Right renal pelvis (tissue), 4 donors: ENCODE results near the gene RAD51B. TPM values are rescaled to one million over a fixed set of nuclear protein-coding genes. Genes with fewer than 3 reads are reported as not detected.

Experiments used
- DNase-seq, 4 donors: peaks; one replicate each; pipeline ENCODE4 v3.0.0-alpha.2; 2013; ENCODE audit warnings: low read depth in 4 of 4, low spot score in 3 of 4, missing footprints in 1 of 4
- polyA plus RNA-seq, 4 donors: library from polyadenylated mRNA; unstranded; fragments of 120-200 nt; gene quantifications; one replicate each; pipeline ENCODE4 v1.2.1, GENCODE V29; 2013; ENCODE audit not compliant: insufficient read length in 4 of 4

RAD51B gene
- polyA plus RNA-seq, 4 donors = 10.7 to 11.6 (median 11.3) TPM

DNA sequence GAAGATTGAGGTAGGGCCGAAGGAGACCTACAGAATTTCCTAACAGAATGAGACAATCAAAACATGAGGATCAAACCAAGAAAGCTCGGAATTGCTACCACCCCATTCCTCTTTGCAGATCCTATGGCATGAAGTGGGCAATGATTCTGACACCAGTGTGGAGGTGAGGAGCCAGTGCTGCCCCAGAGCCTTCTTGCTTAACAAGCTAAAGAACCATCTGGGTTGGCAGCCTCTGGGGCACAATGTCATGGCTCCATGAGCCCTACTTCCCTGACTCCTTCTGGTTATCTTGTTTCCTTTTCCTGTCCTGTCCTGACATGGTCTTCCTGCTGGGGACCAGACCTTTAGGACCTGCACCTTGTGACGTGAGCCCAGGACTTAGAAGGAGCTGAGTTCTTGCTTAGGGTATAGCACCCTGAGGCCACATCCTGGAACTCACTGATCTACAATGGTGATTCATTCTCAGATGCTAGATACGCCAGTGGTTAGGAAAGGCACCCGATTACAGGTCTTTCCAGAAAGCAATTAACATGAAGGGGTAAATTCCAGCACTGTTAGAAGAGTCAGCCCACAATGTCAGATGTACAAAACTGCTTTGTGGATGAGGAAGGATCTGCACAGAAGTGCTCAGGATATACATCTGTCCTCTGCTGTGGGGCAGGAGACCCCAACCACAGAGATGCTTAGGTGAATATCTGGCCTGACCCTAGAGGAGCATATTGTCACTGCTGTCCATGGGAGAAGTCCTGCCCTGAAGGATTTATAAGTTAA, 649.0 kb downstream of the RAD51B start:
- DNase-seq = no peak

DNA sequence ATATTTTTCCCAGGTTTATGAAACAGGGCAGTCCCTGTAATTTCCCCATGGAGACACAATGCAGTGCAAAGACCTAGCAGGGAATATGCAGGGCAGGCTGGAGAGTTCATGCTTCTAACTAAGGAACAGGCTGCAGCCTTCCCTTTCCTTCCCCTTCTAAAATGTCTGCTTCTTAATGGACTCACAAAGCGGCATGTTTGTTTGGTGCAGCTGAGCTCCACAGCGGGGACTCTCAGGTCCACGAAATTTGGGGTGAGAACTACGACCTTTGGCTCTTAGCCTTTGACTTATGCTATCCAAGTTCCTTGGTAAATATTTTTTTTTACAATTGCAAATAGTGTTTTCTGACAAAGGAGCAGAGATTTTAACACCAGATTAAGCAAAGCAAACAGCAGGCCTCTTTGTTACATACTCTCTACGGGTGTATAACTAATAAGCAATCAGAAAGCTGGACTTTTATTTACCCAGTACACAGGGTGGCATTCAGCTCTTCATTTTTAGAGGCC, 649.7 kb downstream of the RAD51B start:
- no peak for DNase-seq

DNA sequence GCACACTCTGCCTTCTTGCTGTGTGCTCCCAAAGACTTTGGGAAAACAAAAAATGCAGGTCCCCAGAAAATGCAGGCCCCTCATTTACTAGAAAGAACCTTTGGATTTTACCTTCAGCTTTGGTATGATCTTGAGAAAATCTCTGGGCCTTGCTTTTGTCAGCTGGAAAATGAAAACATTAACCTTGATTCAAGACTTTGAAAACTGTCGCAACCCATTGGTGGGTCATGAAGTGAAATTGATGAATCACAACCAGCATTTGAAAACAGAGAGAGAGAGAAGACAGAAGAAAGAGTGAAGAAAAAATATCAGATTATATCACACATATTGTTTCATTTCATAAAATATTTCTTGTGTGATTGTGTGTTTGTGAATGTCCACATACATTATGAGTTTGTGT, 650.8 kb downstream of the RAD51B start:
- no peak for DNase-seq

DNA sequence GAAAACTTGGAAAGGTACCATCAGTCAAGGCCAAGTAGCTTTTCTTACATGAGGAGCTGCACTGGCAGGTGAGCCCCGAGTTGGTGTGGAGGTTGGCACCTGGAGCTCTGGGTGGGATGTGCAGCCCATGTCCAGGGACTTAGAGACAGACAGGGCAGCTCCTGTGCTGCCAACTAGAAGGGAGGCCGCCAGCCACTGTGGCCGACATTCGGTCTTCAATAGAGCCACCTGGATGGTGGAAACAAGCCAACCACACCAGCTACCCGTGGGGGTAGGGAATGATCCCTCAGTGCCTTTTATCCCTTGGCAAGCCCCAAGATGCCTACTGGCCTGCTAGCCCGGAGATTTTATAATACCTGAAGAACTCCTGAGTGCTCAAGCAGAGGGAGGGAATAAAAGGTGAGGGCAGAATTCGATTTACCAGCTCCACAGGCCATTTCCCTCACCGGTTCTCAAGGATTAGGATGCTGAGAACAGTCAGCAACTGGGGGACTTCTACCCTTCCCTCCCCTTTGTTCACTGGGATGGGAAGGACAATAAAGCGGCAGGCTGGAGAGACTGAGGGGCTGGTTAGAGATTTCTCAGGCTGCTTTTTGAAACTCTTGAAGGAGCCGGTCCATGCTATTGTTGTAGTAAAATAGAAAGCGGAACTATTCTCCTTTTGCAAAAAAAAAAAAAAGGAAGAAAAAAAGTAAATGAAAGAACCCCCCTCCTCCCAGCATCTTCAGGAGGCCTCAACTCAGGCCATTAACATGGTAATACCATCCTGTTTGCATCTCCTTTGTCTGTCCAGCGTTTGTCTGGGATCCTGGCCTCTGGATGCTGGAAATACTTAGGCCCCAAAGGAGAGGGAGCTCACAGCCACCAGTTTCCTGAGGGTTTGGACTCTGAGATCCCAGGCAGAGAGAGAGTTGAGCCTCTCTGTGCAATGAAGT, 651.7 kb downstream of the RAD51B start:
- DNase-seq = no peak

DNA sequence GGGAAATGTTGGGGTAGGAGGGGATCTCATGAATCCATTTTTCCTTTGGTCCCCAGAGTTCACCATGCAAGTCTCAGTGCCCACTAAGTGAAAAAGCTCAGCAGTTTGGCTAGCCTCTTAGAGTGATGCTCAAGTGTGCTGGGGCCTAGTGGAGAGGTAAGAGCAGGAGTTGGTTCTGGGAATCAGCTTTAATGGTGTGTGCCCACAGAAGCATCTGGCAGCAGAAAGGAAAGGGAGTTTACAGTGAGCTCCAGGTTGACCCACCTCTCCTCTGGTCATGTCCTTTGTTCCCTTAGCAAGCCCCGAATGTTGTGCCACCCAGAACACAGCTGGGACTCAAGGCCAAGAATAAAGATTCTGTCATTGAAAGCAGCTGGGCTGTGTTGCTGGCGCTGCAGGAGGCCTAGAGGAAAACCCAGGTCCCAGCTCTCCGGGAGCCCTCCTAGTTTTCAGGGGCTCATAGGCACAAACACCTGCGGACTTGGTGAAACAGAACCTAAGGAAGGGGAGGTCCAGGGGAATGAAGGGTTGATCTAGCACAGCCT, 652.5 kb downstream of the RAD51B start:
- DNase-seq = no peak

DNA sequence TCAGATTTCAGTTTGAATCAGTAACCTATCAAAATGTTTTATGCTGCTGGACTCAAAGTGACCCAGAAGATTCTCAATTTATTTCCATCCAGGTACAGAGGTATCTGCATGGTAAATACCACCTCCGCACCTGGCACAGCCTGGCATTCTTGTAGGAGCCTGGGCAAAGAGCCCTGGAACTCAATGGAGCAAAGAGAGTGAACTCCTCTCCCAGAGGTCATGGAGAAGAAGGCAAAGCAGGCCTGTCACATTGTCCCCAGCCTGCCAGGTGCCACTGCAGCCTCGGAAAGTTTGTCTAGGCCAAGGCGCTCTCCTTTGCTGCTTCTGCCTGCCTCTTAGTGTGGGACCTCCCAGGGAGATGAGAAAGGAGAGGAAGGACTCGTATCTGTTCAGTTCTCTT, 653.5 kb downstream of the RAD51B start:
- no peak for DNase-seq

DNA sequence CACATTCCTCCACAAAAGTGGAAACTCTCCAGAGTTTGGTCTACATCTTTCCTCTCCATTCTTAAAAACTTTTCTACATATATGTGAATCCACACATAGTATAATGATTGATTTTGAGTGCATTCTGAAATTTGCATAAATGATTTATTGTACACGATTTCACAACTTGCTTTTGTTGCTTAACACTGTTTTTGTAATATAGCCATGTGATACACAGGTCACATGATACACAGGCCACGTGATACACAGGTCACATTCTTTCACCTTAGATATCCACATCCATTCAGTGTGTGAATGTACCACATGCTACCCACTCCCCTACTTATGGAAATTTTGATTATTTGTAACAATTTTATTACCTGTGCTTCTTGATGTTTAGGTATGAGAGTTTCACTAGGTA, 654.2 kb downstream of the RAD51B start:
- no peak for DNase-seq

DNA sequence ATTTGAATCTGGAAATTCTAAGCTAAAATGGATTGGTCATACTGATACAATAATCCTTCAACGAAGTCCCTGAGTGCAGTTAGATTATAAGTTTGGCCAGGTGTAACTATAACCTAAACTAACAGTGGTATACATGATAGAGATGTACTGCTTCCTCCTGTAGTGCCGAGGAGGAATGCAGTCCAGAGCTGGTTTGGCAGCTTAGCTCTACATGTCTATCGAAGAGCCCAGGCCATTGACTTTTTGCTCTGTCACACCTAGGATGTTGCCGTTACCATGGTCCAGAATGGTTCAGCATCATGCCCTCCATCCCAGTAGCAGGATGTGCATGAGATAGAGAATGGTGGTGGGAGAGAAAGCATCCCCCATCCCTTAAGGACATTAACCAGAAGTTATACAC, 655.2 kb downstream of the RAD51B start:
- no peak for DNase-seq

DNA sequence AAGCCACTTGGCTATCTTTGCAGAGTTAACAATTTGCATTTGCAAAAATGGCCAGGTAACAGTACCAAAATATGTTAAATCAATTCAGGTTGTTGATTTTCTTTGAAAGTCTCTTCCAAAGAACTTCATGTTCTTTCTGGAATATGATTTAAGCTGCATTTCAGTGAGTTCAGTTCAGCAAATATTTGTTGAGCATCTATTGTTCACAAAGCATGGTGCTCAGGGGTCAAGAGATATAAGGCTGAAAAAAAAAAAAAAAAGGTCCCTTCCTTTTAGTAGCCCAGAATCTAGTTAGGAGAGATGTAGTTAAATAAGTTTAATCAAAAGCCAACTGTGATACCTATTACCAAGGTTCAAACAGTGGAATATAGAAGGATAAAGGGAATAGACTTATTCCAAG, 656.2 kb downstream of the RAD51B start:
- no peak for DNase-seq

DNA sequence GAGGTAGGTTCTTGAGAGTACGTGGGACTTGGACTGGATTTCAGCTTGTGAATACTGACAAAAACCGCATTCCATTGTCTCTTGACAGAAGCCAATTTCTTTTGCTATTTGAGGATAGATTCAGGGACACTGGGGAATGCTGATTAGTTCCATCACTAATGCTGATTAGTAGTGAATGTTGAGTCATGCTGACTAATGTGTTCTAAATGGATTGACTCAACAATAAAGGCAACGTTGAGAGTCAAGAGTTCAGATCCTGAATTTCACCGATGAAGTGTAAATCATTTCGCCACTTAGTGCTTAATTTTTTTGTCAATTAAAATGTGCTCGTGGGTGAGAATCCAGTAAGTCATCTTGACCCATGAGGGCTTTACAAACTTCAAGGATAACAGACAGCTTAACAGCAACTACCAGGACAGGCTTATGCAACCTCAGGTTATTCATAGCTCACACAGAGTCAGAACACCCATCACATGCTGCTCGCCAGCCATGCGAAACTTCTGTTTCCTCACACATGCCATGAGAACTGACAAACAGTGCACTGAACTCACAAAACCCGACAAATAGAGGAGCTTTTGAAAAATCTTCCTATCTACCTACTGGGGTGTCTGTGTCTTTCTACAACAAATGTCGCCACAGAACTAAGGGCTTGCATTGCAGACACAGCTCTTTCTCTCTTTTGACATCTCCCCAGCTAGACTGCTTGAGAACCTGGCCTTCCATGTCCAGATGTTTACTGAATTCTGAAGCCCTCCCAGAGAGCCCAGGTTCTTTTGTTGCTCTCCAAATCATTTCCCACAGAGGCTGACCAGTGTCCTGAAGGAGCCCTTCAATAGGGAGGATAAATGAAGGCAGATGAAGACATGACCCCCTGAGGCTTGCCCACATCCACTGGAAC, 656.9 kb downstream of the RAD51B start:
- no peak for DNase-seq

DNA sequence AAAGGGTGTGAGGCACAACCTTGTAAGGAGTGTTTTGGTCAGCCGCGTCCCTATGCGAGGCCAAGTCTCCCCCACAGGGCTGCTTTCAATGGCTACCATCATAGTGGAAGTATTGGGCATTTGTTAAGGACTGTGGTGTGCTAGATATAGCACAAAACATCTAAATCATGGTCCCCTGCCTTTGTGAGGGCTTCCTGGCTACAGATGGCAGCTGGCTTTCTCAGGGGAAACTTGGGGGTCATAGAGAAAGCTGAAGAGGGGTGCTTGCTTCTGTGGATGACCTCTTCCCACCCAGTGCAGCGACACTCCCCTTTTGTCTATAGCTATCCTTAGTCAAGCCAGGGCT, 657.5 kb downstream of the RAD51B start:
- no peak for DNase-seq

DNA sequence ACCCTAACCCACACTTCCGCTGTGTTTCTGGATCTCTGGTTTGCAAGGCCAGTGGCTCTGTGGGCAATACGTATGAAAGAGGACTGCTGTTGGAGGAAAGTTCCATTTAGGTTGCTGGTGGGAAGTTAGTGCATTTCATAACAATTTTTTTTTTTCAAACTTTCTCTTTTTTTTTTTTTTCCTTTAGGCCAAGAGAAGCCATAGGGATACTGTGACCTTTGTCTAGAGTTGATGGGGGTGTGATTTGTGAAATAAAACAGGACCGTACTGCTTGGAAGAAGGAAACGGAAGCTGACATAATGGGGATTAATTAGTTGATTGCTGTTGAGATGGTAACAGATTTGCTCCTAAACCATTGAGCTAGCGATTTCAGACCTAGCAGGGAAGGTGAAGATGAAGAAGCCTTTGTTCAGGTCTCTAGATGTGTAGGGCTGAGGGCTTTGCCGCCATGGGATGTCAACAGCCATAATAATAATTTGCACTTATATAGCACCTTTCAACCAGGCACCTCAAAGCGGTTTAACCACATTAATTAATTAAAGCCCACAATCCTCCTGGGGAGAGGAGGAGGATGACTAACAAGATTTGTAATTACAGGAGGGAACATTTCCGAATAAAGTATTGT, 658.0 kb downstream of the RAD51B start:
- DNase-seq = no peak

DNA sequence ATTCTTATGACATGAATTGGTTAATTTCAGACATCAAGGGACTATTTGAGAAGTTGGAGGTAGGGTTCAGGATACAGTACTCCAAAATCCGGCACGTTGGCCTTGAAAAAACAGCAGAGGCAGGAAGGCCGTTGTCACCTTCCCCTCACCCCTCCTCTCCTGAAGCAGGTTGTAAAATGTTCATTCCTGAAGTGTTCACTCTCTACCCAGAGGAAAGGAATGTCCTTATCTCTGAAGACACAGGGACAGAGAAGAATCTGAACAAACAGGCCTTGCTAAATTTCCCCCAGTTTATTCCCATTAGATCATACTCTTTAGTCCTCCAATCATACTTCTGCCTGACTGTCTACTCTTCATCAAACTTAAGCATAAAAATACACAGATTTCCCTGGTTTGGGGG, 659.7 kb downstream of the RAD51B start:
- DNase-seq = no peak

DNA sequence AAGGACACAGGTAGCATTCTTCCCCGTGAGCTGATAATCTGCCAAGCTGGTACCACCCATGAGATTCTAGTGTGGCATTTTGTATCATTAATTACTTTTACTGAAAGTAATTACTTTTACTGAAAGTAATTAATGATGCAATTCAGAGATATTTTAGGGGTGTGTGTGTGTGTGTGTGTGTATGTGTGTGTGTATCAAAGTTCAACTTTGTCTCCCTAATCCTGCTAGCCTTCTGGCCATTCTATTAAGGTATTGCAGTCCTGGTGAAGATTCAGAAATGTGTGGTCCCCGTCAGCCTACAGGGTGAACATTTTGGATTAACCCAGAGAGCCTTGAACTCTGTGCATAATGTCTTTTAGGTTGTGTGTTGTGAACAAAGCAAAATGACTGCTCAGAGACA, 662.4 kb downstream of the RAD51B start:
- no peak for DNase-seq

DNA sequence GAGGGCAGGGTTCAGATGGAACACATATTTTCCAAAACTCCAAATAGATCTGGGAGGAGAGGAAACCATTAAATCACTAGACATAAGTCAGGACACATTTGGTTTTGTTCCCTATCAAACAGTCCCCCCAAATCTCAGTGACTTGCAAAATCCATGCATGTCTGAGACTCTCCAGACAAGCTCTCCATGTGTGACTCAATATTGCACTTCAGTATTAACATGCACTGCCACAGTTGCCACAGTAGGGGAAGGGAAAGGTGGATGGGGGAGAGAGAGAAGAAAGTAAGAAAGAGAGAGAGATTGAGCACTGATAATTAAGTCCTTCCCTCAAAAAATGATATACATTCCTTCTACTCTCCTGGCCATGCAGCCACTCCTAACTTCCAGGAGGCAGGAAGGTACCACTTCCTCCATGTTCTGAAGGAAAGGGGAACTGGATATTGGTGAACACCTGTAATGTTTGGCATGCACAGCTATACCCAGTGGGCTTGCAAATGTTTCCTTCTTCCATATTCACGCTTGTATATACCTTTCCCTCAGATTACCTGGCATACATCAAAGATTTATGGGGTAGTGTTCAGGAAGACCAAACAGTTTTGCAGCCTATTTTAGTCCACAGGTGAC, 663.3 kb downstream of the RAD51B start:
- no peak for DNase-seq

DNA sequence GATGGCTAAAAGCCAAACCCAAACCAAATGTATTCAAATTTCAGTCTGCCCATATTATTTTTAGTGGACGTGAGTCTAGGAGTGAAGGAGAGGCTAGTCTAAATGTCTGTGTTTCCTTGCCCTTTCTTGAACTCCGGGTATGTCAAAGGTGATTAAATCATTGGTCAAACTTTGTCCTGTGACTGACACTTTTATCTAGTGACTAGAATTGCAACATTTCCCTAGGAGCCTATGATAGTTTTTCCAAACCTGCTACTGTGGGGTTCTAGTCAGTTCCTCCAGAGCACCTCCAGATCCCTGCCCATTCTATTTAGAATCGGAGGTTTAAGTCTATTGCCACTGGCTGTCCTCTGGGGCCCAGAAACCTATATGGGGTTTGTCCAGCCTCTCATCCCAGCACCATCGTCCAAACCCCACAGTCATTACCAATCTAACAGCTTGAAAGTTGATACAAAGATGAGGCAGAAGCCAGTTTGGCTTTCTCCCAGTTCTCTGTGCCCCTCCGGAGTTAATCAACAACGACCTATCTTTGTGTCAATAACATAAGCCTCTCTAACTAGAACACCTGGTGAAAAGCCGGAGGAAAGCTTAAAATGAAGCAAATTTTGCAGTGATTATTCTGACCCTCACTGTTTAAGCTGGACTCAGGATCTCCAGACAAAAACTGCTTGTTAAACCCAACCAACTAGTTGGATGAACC, 666.6 kb downstream of the RAD51B start:
- DNase-seq = no peak

DNA sequence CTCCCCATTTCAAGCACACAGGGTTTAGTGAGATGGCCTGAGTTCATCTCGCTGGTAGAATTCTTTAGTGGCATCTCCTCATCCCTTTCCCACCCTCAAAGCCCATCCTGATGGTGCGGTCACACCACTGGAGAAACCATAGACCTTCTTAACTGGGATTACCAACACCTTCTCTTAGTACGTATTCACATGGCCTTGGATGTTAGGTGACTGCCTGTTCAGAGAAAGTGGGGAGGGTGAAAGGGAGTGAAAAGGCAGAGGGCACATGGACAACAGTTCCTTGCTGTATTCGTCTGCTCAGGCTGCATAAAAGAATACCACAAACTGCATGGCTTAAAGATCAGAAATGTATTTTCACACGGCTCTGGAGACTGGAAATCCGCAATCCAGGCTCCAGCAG, 667.2 kb downstream of the RAD51B start:
- DNase-seq = no peak

DNA sequence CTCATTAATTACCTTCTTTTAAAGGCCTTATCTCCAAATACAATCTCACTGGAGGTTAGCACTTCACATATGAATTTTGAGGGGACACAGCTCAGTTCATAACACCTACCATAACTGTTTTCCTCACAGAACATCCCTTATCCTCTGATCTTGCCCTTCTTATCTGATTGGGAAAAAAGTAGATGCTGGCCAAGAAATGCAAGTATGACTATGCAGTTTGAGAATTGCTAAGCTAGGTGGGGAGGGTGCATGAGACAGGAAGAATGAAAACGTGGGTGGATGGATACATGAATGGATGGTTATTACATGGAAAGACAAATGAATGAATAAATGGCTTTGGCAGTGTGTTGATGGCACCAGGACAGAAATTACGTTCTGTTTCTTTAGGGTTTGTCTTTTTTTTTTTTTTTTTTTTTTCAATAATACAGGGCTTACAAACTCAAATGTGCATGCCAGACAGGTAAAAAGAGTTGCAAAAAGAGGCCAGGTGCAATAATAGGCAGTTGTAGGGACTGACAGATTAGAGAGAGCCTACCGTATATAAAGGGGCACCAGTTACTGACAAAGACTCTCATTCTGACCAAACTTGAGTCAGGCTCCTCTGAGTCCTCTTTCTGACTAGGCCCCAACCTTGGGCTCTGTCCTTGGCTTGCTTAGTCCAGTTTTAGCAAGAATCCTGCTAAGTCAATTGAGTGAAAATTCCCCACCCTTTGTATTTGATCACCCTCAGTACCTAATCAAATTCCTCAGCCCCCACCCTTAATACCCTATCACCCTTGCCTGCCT, 668.4 kb downstream of the RAD51B start:
- DNase-seq = no peak
